Nucleus accumbens (tissue), 56 donors: ENCODE measurements around the gene CLEC4M.
"Not testable (repeated sequence)": the region's sequence is repeated elsewhere in the genome, so short reads cannot be mapped to it uniquely, and the experiment has no call there.

Experiments used
- DNase-seq, 56 donors: peaks; one replicate each; lab custom pipeline; 2025; lab: John Stamatoyannopoulos, UW

Gene CLEC4M

DNA sequence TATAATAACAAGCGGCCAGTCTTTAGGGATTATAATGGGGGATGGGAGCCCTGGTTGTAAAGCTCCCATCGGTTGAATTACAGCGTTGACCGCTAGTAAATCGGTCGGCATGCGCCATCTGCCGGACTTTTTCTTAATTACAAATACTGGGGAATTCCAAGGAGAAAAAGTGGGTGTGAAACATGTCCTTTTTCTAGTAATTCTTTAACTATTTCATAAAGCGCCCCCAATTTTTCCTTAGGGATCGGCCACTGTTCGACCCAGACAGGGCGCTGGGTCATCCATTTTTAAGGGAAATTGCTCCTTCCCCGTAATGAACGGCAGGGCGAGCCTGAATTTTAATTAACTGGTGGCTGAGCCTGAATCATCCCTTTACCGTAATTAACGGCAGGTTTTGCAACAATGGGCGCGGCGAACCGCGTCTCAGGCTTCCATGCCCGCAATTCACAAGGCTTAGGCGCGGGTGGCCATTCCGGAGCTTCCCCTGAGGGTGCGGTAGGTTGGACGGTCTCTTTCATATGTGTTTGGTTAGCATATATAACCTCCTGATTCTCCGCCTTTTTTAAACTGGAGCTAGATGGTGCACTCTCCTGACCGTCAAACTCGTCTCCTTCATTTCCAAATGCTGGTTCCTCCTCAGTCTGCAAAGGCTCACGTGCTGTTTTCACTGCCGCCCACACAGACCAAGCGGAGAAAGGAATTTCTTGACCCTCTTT lies 36.8 kb downstream of the CLEC4M start:
- DNase-seq, result peak in 46 of 56 donors; percentile 3 to 78 (median 33)

DNA sequence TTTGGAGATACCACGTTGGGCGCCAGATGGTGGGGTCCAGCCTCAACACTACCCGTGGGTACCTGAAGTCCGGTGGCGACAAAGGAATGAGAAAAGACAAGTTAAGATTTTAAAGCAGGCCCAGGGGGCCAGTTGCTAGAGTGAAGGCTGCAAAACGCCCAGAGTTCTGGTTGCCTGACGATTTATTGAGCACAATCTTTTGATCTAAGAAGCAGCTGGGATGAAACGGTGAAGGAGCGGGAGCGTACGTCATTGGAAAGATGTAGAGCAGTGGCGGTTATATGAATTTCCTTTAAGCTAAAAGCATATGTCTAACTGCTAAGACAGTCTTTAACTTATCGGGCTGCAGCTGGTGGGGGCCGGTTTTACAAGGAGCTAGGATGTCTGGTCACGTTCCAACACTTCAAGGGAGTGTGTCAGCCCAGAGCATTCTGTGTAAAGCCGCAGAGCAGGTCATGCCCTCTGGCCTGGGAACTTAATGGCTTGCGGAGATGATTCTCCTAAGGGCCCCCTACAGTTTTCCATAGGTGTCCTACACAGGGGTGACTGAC lies 38.1 kb downstream of the CLEC4M start:
- no peak for DNase-seq

DNA sequence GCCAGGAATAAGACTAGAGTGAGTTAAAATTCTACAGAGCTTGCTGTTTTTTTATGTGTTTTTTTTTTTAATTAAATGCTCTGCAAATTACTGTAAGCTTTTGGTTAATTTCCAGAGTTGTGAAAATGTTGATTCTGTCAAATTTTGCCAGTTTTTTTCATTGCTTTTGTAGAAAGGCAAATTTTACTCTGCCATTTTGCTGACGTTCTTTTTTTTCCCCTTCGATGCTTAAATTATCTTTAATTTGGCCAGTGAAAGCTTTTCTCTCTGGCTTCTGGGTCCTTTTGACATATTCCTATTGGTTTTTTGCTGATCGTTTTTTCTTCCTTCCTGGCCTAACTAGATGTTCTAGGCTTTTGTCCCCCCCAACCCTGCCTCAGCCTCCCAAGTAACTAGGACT lies 43.2 kb downstream of the CLEC4M start:
- no peak for DNase-seq

DNA sequence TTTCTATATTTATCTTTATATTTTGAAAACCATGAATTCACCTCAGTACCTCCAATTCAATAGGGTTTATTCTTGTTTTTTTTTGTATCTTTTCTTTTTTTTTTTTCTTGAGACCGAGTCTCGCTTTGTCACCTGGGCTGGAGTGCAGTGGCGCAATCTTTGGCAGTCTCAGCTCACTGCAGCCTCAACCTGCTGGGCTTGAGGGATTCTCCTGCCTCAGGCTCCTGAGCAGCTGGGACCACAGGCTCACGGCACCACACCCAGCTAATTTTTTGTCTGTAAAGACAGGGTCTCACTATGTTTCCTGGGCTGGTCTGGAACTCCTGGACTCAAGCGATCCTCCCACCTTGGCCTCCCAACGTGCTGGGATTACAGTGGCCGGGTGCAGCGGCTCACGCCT lies 43.8 kb downstream of the CLEC4M start:
- DNase-seq, result no peak

DNA sequence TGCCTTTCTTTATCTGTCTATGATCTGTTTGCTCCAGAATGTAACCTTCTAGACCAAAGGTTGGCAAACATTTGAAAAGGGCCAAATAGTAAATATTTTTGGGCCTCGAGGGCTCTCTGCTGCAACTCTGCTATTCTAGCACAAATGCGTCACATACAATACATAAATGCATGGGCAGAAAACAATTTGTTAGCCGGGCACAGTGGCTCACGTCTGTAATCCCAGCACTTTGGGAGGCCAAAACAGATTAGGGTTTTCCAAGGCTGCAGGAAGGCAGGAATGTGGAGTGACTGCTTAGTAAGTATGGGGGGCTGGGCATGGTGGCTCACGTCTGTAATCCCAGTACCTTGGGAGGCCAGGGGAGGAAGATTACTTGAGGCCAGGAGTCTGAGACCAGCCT lies 45.1 kb downstream of the CLEC4M start:
- DNase-seq, result no peak

DNA sequence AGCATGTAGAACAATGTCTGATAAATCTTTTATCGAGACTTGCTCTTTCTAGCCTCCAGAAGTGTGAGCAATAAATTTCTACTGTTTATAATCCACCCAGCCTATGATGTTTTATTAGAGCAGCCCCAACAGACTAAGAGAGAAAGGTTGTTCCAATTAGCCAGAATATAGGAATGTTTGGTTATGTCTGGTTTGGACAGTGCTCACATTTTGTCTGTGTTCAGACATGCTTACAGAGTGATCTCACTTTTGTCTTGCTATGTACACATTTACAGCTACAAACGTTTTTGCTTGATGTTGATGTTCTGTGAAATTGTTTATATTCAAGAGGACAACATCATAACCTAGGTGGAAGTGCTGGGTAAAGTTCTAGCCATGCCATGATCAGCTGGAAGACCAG lies 48.9 kb downstream of the CLEC4M start:
- no peak for DNase-seq

DNA sequence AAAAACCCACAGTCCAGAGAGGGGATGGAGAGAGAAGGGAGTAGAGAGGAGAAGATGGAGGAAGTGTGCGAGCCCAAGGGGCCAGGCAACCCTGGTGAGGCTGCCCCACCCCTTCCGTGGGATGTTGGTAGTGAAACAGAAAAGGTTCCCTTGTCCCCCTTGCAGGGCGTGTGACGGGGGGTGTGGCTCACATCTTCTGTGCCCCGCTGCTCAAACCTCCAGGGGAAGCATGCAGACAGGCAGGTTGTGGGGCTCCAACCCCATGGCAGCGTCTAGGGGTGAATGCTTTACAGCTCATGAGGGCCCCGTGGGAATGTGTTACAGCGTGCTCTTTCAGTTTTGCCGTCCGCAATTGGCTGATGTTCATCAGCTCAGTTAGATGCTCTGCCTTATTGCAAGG lies 52.3 kb downstream of the CLEC4M start:
- no peak for DNase-seq

DNA sequence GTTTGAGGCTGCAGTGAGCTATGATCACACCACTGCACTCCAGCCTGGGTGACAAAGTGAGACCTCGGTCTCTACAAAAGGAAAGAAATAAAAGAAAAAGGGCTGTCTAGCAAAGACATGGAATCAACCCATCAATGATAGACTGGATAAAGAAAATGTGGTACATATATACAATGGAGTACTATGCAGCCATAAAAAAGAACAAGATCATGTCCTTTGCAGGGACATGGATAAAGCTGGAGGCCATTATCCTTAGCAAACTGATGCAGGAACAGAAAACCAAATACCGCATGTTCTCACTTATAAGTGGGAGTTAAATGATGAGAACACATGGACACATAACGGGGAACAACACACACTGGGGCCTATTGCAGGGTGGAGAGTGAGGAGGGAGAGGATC lies 53.0 kb downstream of the CLEC4M start:
- not testable (repeated sequence) for DNase-seq

DNA sequence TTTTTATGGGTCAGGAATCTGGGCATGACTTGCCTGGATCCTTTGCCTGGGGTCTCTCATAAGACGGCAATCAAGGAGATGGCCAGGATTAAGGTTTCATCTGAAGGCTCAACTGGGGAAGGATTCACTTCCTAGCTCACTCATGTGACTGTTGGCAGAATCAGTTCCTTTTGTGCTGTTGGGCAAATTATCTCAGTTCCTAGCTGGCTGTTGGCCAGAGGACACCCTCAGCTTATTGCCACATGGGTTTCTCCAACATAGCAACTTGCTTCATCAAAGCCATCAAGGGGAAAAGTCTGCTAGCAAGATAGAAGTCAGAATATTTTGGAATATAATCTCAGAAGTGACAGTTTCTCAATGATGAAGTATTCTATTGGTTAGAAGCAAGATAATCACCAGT lies 54.8 kb downstream of the CLEC4M start:
- no peak for DNase-seq

DNA sequence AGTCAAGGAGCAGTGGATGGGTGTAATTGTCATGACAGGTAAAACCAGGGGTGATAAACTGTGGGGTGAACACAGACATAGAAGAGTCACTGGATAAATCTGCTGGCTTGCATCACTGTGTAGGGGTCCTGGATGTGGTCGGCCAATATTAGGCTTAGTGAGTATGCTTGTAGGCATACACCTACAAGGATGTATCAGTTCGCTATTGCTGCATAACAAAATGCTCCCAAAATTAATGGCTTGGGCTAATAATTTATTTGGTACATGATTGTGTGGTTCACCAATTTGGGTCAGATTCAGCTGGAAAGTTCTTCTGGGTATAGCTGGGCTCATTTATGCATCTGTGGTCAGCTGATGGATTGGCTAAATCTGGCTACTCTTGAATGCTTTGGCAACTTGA lies 55.8 kb downstream of the CLEC4M start:
- no peak for DNase-seq
